ENCODE measurements around the gene RAPGEF3.

The RAPGEF3 gene

GRCh38 chr12:47766502-47767215 is 8.0 kb upstream of the RAPGEF3 start:
- no peak for DNase-seq
- no peak for TF ChIP-seq GATA1 (IDR thresholded peaks at IDR 0.05; ENCODE audit: low read depth, low read length)
- no peak for TF ChIP-seq POLR2A (IDR thresholded peaks at IDR 0.05; ENCODE audit: low read length)

GRCh38 chr12:47763481-47764346 is 5.0 kb upstream of the RAPGEF3 start:
- DNase-seq: no peak
- no peak for TF ChIP-seq POLR2A (IDR thresholded peaks at IDR 0.05; ENCODE audit: low read length)
- no peak for TF ChIP-seq GATA1 (IDR thresholded peaks at IDR 0.05; ENCODE audit: low read depth, low read length)

DNA sequence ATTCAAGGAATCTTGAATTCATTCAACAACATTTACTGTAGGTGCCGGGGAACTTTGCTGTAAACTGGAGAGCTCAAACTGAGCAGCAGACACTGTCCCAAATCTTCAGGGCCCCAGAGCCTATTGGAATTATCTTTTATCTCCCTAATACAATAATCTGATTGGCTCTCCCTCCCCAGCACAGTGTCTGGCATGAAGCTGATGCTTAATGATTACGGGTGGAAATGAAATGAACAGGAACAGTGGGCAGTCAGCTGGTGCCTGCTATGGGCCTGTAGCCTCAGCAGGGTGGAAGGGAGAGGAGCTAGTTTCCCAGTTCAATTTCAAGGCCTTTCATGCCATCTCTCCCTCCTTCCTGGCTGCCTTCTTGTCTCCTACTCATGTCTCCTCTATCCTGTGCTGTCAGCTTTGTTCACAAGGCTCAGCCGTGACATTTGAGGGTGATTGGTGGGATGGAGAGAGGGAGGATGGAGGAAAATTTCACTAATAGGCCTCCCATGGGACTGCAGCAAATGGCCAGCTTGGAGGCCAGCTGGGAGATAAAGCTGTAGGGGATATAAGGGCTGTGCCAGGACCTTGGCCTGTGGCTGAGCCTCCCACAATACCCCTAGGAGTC is 4.3 kb upstream of the RAPGEF3 start:
- TF ChIP-seq POLR2A (IDR thresholded peaks at IDR 0.05; ENCODE audit: low read length) (no peak), GATA1 (IDR thresholded peaks at IDR 0.05; ENCODE audit: low read depth, low read length) (no peak)
- peak; percentile 25 to 63 for DNase-seq

GRCh38 chr12:47758584-47758833 is 171 bp downstream of the RAPGEF3 start:
- no peak for DNase-seq
- TF ChIP-seq GATA1 (IDR thresholded peaks at IDR 0.05; ENCODE audit: low read depth, low read length) (no peak), POLR2A (IDR thresholded peaks at IDR 0.05; ENCODE audit: low read length) (no peak)

DNA sequence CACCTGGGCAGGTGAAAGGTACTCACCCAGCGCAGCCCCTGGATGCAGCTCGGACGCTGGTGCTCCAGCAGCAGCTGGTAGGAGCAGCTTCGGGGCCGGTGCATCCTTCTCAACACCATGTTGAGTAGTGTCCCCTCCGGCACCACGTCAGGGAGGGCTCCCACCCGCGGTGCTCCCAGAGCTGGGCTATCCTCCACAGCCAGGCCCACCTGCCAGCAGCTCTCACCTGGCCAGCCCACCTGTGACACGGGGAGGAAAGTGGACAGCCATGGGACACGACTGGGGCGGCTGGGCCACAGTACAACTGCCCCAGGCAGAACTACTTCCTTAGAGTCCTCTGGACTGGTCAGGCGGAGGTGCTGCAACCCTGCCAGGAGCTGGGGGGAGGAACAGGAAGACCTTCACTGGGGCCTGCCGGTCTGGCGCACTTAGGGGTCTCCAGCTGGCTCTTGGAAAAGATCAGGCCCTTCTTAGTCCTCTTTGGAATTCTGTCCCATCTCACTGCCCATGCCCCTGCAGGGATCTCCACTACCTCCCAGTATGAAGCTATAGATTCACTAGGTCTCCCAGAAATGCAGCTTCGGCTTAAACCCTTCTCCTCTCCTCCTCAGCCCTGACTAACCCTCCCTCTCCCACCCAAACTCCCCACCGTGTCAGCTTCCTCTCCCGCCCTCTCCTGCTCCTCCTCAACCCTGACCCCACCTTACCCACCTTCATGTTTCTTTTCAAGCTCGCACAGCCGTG is 668 bp downstream of the RAPGEF3 start:
- DNase-seq: no peak
- TF ChIP-seq GATA1 (IDR thresholded peaks at IDR 0.05; ENCODE audit: low read depth, low read length) (no peak), POLR2A (IDR thresholded peaks at IDR 0.05; ENCODE audit: low read length) (no peak)

- TF ChIP-seq GATA1 (IDR thresholded peaks at IDR 0.05; ENCODE audit: low read depth, low read length): no peak
- TF ChIP-seq POLR2A (IDR thresholded peaks at IDR 0.05; ENCODE audit: low read length): no peak
- no peak for DNase-seq
Measured at GRCh38 chr12:47757364-47757839, 1.3 kb downstream of the RAPGEF3 start.

GRCh38 chr12:47755655-47756562 is 2.8 kb downstream of the RAPGEF3 start:
- DNase-seq: no peak
- no peak for TF ChIP-seq POLR2A (IDR thresholded peaks at IDR 0.05; ENCODE audit: low read length)
- no peak for TF ChIP-seq GATA1 (IDR thresholded peaks at IDR 0.05; ENCODE audit: low read depth, low read length)

DNA sequence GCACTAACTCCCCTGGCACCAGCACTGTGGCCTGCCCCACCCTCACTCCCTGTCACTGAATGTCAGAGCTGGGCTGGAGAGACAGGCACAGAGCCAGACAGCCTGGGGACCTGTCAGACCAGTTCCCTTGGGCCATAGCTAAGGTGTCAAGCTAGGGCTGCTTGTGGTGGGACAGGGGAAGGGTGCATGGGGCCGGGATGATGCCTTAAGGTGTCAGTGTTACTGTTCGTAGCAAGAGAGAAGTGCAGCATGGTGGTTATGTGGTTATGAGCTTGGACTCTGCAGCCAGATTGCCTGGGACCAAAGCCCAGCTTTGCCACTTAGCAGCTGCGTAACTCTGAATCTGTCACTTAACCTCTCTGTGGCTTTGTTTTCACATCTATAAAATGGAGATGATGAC is 3.8 kb downstream of the RAPGEF3 start:
- no peak for DNase-seq
- no peak for TF ChIP-seq POLR2A (IDR thresholded peaks at IDR 0.05; ENCODE audit: low read length)
- TF ChIP-seq GATA1 (IDR thresholded peaks at IDR 0.05; ENCODE audit: low read depth, low read length): no peak

GRCh38 chr12:47754126-47754525 is 4.6 kb downstream of the RAPGEF3 start:
- no peak for DNase-seq
- TF ChIP-seq GATA1 (IDR thresholded peaks at IDR 0.05; ENCODE audit: low read depth, low read length): no peak
- TF ChIP-seq POLR2A (IDR thresholded peaks at IDR 0.05; ENCODE audit: low read length): no peak

GRCh38 chr12:47753021-47754001 is 5.4 kb downstream of the RAPGEF3 start:
- DNase-seq: no peak
- no peak for TF ChIP-seq GATA1 (IDR thresholded peaks at IDR 0.05; ENCODE audit: low read depth, low read length)
- no peak for TF ChIP-seq POLR2A (IDR thresholded peaks at IDR 0.05; ENCODE audit: low read length)

DNA sequence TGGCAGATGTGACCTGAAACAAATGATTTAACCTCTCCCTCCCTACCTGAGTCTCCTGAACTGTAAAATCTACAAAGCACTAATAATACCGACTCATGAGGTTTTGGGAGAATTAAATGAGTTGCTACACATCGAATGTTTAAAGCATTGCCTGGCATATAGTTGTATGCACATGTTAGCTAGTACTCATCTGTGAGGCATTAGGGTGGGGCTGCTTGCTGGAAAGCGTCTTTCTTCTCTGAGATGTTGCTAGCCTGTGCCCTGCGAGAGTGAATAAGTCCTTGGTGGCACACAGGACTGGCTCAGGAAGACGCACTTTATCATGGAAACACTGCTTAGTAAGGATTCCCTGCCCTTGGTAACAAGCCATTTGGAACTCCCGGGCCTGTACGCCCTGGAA is 6.1 kb downstream of the RAPGEF3 start:
- DNase-seq: no peak
- TF ChIP-seq GATA1 (IDR thresholded peaks at IDR 0.05; ENCODE audit: low read depth, low read length) (no peak), POLR2A (IDR thresholded peaks at IDR 0.05; ENCODE audit: low read length) (no peak)

DNA sequence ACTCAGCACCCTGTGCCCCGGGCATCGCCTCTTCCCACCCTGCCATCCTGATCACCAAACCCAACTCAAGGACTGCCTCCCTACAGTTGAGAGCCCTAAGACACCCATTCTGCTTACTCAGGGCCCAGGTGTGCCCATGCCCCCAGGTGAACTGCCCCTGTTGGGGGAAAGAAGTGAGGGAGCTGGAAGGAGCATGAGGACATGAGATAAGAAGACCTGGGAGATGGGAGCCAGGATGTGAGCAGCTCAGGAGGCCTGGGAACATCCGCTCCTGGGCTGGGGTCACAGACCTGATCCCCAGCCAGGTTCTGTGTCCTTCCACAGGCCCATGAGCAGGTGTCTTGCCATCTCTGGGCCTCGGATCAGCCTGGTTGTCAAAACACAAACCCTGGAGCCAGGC is 6.6 kb downstream of the RAPGEF3 start:
- DNase-seq: no peak
- TF ChIP-seq POLR2A (IDR thresholded peaks at IDR 0.05; ENCODE audit: low read length): no peak
- no peak for TF ChIP-seq GATA1 (IDR thresholded peaks at IDR 0.05; ENCODE audit: low read depth, low read length)

Data from erythroblast (primary cell).